EL (cell line): ENCODE measurements around the gene APOL3.
"Not testable (repeated sequence)": the region's sequence is repeated elsewhere in the genome, so short reads cannot be mapped to it uniquely, and the experiment has no call there.

ENCODE experiments used
- DNase-seq: peaks from one replicate; pipeline ENCODE4 v3.0.0-alpha.2; 2016

The APOL3 gene

DNA sequence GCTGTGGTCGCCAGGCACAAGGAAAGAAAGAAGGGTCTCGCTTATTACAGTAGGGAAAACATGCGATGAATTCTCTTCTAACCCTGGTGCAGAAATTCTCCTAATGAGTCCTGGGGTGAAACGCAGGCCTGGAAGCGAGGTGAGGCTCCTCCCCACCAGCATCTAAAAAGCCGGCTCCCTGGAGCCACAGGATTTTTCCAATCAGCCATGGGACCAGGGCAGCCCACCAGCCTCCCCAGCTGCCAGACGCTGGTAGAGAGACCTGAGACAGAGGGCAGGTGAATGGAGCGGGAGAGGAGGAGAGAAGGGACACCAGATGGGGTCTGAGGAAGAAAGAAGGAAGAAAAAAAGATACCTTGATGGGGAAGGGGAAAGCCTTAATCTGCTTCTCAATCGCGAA is 28.6 kb downstream of the APOL3 start:
- DNase-seq = no peak

DNA sequence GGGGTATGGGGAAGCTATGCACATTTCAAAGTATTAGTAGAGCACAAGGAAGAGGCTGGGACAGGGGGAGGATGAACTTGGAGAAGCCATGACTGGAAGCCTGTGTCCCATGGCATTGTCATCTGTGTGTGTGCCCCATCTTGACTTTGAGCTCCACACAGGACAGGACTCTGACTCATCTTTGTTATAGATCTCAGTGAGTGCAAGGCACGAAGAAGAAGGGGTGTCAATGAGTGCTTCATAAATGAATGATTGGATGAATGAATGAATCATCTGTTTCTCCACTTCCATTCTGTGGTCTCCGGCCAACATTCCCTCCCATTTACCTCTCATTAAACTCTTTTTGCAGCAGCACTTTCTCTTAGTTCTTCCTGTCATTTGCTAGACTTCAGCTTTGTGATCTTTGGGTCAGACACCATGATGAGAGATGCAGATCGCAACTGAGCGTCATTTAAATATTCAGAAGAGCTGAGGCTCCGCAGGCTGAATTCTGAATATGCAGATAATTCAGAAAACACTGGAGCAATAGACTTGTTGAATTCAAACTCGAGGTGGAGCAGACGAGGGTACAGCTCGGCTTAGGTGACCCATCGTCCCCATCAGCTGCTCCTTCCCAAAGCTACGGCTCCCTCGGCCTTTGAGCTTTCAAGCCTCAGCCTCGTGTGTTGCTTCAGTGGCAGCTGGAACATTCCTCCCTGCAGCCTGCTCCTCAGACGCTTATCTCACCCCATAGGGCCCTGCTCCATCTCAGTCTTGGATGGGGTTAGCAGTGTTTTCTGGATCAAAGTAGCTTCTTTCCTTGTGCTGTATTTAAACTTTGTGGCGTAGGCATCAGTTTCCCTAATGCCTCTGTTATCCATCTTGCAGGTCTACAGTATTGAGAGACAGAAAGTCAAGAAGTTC is 30.8 kb downstream of the APOL3 start:
- DNase-seq = no peak

DNA sequence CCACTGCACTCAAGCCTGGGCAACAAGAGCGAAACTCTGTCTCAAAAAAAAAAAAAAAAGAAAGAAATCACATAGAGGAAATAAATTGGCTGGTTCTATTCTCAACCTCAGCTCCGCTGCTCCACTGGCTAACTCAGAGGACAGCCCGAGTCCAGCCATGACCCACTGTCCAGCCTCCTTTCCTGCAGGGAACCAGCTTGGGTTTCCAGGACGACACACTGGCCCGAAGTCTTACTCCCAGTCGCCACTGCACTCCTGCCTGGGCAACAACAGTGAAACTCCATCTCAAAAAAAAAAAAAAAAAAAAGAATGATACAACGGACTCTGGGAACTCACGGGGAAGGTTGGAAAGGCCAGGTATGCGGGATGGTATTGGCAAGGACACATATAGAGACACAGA is 31.5 kb downstream of the APOL3 start:
- DNase-seq = no peak

DNA sequence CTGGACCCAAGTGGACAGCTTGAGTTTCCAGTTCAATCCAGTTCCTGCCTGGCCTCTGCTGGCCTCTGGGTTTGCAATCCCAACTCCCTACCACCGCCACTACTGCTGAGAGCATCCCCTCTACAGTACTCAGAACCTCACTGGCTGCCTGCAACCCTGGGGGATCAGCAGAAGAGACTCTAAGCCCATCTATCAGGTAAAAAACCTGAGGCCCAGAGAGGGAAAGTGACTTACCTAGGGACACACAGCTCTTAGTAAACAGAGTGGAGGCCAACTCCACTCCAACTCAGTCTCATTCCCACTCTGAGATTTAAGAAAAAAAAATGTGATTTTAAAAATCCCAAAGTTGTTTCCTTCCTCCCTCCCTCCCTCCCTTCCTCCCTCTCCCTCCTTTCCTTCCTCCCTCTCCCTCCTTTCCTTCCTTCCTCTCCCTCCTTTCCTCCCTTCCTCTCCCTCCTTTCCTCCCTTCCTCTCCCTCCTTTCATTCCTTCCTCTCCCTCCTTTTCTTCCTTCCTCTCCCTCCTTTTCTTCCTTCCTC is 34.5 kb downstream of the APOL3 start:
- no peak for DNase-seq

DNA sequence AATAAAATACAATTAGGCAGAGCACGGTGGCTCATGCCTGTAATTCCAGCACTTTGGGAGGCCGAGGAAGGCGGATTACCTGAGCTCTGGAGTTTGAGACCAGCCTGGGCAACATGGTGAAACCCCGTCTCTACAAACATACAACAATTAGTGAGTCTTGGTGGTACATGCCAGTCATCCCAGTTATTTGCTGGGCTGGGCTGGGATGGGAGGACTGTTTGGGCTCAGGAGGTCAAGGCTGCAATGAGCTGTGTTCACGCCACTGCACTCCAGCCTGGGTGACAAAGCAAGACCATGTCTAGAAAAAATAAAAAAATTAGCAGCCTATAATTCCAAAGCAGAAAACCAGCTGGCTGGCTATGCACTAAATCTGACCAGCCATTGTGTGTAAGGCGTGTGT is 35.1 kb downstream of the APOL3 start:
- DNase-seq = no peak

DNA sequence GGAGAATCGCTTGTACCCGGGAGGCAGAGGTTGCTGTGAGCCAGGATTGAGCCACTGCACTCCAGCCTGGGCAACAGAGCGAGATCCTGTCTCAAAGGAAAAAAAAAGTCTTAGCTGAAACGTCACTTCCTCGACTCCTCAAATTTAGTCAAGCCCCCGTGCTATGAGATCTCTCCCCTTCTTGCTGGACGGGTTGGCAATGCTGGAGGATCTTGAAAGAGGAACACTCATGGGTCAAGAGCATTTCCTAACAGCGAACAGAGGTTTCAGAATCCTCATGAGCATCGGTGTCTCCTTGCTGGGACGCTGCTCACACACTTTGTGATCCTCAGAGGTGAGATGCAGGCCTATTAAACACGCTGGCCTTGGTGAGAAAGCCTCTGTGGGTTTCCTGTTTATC is 35.9 kb downstream of the APOL3 start:
- DNase-seq = no peak

DNA sequence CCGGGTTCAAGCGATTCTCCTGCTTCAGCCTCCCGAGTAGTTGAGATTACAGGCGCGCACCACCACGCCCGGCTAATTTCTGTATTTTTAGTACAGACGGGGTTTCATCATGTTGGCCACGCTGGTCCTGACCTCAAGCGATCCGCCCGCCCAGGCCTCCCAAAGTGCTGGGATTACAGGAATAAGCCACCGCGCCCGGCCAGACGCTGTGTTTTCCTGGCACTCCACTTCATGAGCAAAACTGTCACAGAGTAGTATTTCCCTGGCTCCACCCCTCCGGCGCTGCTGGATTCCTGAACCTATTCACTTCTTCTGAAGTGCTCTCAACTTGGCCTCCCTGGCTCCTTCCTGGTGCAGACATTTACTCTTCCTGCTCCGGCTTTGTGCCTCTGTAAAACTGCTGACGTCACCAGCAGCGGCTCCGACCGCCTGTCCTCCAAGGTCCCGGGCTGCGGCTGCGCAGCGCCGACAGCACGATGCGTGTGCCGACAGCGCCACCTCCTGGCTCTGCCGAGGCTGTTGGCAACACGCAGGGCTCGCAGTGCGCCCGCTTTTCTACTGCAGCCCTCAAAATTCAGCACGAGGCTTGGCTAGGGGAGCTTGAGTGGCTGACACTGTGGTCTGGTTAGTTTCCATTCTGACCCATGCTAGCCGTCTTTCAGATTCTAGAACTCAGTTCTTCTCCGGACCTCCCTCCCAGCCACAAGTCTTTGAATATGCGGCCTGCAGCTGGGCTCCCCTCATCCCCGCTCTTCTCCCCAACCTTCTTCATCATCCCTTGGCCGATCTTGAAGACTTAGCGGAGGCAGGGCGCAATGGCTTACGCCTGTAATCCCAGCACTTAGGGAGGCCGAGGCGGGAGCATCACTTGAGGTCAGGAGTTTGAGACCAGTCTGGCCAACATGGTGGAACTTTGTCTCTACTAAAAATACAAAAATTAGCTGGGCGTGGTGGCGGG is 36.6 kb downstream of the APOL3 start:
- peak; percentile 95 for DNase-seq

DNA sequence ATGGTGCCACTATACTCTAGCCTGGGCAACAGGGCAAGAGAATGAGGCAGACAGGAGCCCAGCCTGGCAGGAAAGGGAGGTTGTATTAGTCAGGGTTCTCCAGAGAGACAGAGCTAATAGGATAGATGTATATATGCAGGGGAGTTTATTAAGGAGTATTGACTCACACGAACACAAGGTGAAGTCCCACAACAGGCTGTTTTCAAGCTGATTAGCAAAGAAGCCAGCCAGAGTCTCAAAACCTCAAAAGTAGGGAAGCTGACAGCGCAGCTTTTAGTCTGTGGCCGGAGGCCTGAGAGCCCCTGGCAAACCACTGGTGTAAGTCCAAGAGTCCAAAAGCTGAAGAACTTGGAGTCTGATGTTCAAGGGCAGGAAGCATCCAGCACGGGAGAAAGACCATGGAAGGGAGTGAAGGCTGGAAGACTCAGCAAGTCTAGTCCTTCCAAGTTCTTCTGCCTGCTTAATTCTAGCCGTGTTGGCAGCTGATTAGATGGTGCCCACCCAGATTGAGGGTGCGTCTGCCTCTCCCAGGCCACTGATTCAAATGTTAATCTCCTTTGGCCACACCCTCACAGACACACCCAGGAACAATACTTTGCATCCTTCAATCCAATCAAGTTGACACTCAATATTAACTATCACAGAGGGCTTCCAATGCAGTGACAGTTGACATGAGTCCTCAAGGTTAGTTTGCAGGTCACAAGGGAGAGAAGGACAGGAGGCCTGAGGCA is 39.8 kb downstream of the APOL3 start:
- not testable (repeated sequence) for DNase-seq

DNA sequence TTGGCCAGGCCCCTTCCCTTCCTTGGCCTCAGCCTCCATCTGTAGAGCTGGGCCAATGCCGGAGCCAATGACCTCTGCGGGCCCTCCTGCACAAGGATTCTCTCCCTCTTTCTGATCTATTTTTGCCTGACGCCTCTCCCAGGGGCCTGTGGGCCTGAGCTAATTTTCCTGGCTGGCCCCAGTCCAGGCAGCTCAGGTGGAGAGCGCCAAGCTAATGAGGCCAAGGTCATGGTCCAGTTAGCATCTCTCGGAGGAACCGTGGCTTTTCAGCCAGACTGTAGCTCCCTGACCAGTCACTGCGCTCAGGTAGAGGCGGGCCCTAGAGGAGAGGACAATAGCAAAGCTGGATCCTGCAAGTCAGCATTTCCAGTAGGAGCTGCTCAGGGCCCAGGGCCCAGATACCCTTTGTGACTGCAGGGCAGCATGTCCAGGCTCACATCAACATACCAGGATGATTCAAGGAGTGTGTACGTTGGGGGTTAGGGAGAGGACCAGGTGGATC is 43.5 kb downstream of the APOL3 start:
- no peak for DNase-seq

DNA sequence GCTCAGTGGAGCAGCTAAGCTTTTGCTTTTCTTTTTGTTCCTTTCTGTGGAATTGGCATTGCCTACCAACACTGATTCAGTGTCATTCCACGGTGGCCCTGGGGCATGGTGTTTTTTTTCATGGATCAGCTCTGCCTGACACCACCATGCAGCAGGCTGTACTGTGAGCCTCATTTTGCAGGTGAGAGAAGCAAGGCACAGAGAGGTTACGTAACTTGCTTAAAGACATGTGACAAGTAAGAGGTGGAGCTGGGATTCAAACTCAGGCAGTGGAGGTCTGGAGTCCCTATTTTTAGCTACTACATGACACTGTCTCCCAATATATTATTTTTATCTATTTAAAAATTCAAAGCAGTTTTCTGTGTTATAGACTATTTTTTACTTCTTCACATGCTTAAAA is 44.4 kb downstream of the APOL3 start:
- DNase-seq = no peak

DNA sequence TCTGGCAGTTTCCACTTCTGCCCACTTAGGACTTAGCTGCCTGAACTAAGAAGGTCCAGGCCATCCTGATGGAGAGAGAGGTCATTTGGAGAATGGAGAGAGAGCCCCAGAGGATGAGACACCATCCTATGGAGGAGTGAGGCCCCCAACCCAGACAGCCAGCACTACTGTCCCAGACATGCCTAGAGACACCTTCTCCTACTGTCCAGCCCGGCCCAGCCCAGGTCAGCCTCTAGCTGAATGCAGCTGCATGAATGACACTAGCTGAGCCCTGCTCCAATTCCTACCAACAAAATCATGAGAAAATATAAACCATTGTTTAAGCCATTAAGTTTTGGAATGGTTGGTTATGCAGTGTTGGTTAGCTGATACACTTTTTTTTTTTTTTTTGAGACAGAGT is 47.4 kb downstream of the APOL3 start:
- no peak for DNase-seq

DNA sequence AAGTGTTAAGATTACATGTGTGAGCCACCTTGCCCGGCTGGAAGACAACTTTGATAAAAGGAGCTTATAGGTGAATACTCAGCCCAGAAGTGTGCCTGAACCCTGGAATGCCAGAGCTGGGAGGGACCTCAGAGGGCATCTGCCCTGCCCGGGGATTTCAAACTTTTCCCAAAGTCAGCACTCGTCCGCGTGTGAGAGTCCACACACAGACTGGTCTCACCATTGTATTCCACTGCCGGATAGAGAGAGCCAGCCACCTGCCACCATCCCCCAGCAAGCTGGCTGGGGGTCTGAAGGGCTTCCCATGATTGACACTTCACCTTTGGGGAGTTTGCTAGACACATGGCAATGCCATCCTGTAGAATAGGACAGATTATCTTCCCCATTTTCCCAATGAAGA is 49.2 kb downstream of the APOL3 start:
- DNase-seq = no peak

DNA sequence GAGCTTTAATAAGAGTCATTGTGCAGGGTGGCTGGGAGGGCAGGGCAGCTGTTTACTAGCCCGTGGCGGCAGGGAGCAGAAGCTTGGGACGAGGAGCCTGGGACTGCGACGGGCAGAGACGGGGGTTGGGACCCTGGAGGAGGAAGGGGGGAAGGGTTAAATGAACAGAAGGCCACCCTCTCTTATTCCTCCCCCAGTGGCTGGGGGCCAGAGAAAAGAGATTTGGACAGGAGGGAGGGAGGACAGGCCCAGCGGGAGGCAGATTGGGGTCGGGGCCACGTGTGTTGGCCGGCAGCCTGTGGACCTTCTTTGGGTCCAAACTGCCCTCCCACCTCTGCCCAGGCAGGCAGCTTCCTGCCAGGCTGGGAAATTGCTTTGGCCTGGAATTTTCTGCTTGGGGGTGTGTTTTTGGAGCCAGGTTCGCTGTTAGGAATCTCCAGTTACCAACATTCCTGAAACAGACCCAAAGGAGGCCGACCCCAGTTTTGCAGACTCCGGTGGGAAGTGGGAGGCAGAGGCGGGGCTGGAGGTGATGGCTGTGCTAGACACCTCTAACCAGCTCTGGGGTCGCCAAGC is 50.2 kb downstream of the APOL3 start:
- DNase-seq = no peak

DNA sequence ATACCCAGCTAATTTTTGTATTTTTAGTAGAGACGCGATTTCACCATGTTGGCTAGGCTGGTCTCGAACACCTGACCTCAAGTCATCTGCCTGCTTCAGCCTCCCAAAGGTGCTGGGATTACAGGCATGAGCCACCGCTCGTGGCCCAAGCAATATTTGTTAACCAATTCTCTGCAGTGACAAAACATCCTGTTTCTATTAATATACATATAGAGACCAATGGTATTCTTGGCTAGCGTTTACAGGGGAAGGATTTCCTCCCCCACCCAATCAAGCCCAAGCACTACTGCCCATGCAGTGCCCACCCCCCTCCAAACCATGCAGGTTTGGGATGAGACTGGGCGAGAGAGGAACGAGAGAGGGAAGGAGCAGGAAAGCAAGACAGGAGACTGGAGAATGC is 53.1 kb downstream of the APOL3 start:
- DNase-seq = no peak

DNA sequence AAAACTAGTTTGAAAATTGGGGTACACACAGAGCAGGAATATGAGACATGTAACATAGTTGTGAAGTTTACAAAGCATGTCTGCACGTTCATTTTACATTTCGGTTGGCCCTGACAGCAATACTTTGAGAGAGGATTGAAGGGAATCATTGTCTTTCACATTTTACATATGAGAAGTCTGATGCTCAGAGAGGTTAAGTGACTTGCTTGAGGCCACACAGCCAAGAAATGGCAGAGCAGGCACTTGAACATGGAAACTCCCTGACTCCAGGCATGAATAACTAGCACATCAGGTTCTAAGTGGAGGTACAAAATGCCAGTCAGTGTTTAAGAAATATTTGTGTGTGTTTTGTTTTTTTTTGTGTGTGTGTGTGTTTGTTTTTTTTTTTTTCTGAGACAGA is 53.6 kb downstream of the APOL3 start:
- DNase-seq = no peak

DNA sequence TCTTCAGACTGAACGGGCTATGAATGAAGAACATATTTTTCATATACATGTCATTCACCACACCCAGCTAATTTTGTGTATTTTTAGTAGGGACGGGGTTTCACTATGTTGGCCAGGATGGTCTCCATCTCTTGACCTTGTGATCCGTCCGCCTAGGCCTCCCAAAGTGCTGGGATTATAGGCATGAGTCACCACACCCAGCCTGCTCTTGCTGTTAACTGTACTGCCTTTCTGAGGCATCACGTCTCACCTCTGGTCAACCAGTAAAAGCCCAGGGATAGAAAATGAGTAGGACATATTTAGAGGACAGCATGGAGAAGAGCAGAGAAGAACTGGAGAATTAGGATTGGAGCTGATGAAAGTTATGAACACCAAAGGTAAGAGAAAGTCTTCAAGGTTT is 55.6 kb downstream of the APOL3 start:
- peak; percentile 43 for DNase-seq

DNA sequence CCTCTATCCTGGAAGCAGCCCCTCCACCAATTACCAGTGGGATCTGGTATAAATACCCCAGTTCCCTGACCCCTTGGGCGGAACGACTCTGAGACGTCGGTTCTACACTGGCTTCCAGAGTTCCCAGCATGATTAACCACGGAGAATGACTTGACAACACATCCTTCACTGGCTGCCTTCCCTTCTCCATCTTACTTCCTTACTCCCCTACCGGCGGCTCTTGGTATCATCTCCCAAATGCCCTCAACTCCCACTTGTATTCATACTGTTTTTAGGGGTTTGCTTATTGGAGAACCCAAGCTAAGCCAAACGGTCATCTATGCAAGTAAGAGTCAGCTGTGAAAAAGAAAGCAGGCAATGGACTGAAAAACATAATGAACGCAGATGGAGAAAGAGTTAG is 56.1 kb downstream of the APOL3 start:
- no peak for DNase-seq

DNA sequence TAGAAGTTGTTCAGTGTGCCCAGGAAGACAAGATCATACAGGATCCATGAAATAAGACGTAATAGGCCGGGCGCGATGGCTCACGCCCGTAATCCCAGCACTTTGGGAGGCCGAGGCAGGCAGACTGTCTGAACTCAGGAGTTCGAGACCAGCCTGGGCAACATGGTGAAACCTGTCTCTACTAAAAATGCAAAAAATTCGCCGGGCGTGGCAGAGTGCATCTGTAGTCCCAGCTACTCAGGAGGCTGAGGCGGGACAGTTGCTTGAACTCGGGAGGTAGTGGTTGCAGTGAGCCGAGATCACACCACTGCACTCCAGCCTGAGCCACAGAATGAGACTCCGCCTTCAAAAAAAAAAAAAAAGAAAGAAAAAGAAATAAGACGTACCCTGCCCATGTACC is 56.7 kb downstream of the APOL3 start:
- DNase-seq = no peak

DNA sequence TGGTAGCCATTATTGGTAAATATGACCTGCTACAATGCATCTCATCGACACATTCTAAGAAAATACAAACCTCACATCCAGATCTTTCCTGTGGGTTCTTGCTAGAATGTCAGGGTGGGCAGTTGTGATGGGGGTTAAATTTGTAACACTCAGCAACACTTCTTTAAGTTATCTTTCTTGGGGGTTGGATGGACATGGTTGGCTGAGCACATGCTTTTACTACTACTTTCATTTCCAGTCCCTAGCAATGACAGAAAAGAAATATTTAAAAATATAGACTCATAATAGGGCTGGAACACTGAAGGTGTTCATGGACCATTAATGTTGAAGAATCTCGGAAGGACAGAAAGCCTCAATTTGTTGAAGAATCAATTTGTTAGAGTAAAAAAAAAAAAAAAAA is 57.6 kb downstream of the APOL3 start:
- no peak for DNase-seq

DNA sequence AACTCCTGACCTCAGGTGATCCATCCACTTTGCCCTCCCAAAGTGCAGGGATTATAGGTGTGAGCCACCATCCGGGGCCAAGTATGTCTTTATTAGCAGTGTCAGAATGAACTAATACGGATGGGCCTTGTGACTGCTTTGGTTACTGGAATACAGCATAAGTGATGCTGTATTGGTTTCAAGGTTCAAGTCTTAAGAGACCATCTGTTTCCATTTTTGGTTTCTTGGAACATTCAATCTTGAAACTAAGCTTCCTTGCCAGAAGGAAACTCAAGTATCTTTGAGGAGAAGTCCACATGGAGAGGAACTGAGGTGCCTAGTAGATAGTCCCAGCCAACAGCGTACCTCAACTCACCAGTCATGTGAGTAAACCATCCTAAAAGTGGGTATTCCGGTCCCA is 58.8 kb downstream of the APOL3 start:
- DNase-seq = no peak

DNA sequence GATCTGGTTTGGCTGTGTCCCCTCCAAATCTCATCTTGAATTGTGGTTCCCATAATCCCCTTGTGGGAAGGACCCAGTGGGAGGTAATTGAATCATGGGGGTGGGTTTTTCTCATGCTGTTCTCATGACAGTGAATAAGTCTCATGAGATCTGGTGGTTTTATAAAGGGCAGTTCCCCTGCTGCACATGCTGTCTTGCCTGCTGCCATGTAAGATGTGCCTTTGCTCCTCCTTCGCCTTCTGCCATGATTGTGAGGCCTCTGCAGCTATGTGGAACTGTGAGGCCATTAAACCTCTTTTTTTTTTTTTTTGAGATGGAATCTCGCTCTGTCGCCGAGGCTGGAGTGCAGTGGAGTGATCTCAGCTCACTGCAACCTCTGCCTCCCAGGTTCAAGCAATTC is 59.6 kb downstream of the APOL3 start:
- DNase-seq = not testable (repeated sequence)

DNA sequence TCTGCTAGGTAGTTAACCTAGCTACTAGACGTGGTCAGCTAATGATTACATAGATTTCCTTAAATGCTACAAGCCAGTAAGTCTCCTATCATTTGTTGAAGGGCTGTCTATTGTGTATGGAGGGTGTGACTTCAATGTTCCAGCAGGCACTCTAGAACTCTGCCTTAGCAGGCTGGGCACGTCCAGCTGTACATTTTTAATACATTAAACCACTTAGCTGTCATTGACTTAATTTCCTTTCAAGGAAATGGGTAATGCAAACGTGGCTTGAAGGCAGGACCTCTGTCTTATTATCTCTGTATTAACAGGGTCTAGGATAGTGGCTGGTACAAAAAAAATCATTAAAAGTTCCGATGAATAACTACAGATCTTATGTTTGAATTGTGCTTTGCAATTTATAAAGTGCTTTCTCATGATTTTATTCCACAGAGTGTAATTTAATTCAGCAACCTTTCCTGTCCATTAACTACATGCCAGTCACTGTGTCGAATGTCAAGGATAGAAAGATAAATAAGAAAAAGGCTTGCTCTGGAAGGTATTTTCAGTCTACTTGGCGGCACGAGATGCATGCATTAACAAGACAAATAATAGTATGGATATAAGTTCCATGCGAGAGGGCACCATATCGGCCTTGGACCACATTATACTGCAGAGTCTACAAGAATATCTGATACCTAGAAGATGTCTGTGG is 60.3 kb downstream of the APOL3 start:
- no peak for DNase-seq
